GM19438 (cell line): Measurements from ENCODE around the gene APEX1.

ENCODE experiments used
- ATAC-seq: cut with Tn5 transposase; IDR thresholded peaks from one replicate; pipeline ENCODE4 v1.9.1; 2021; ENCODE audit warnings: low read depth; ENCODE audit not compliant: unreplicated experiment

APEX1 gene

GRCh38 chr14:20454516-20455354, at the start of gene APEX1, which contains the start of gene OSGEP:
APEX1 (plus strand) TSS chr14:20455226; CDS start chr14:20455646, 420 bp downstream.
OSGEP (minus strand) TSS chr14:20454812; CDS start chr14:20454683, 129 bp downstream.
- peak; percentile 86 for ATAC-seq

- ATAC-seq = no peak
Measured at GRCh38 chr14:20409226-20409625, 45.8 kb upstream of the APEX1 start.

DNA sequence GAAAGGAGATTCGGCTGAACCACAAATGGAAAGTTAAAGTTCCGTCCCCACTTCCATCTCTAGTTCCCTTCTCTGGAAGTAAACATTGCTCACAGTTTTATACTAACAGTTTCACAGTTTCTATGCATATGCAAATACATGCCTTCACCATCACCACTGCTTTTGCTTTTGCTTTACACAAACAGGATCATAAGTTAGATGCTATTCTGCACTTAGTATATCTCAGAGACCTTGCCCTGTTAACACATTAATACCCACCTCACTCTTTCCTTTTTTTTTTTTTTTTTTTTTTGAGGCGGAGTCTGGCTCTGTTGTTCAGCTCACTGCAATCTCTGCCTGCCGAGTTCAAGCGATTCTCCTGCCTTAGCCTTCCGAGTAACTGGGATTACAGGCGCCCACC, 42.6 kb upstream of the APEX1 start:
- peak; percentile 61 for ATAC-seq

- peak; percentile 73 for ATAC-seq
Measured at GRCh38 chr14:20412876-20413743, 41.9 kb upstream of the APEX1 start, which contains the start of gene TEP1. TEP1 (minus strand) TSS chr14:20413501; CDS start chr14:20408439, 5,062 bp downstream.

DNA sequence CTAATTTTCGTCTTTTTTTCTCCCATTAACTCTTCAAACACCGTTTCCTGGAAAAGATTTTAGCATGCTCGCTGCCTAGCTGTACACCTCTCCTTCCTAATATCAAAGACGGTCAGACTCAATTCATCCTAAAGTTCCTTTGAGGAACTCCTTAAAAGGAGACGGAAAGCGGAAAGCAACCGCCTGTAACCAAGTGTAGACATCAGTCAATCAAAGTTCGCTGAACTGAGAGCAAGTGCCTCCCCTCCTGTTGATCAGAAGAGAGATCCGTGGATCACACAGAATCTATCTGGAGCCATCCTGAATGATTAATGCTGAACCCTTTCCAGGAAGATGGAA, 41.3 kb upstream of the APEX1 start:
- ATAC-seq = peak; percentile 45

DNA sequence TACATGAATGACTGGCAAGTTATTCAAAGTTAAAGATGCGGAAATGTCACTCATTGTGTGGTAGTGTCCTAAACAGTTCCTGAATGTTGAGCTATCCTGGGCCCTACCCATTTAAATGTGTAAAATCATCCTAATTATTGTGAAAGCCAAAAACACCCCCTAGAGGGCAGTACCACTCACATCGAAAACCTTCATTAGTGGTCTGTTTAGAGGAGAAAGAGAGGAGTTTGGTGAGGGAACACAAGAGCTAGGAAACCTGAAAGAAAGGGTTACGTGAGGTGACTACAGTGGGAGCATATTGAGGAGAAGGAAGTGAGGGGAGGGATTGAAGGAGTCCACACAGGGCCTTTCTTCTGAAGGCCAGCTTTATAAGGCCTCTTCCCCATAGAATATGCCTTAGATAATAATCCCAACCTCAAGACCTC, 39.2 kb upstream of the APEX1 start:
- ATAC-seq = no peak

- ATAC-seq = no peak
Measured at GRCh38 chr14:20416223-20416622, 38.8 kb upstream of the APEX1 start.

GRCh38 chr14:20417250-20418186, 37.5 kb upstream of the APEX1 start:
- no peak for ATAC-seq

GRCh38 chr14:20418501-20418909, 36.5 kb upstream of the APEX1 start:
- ATAC-seq = no peak

GRCh38 chr14:20419419-20419818, 35.6 kb upstream of the APEX1 start:
- ATAC-seq = no peak

- no peak for ATAC-seq
Measured at GRCh38 chr14:20421267-20421666, 33.8 kb upstream of the APEX1 start.

DNA sequence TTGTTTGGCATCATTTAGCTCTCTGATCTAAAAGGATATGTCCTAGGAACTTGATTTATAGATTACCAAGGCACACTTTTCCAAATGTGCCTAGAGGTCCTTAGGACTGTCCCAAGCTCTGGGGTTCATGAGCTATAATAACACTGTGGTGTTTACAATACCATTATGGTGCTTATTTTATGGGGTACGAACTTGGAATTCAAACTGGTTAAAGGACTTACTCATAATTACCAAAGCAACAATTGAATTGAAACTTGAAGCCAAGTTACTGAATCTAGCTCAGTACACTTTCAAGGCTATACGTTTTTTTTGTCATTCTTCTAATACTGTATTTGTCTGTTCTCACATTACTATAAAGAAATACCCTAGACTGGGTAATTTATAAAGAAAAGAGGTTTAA, 32.1 kb upstream of the APEX1 start:
- no peak for ATAC-seq

GRCh38 chr14:20424851-20425250, 30.2 kb upstream of the APEX1 start:
- ATAC-seq = no peak

DNA sequence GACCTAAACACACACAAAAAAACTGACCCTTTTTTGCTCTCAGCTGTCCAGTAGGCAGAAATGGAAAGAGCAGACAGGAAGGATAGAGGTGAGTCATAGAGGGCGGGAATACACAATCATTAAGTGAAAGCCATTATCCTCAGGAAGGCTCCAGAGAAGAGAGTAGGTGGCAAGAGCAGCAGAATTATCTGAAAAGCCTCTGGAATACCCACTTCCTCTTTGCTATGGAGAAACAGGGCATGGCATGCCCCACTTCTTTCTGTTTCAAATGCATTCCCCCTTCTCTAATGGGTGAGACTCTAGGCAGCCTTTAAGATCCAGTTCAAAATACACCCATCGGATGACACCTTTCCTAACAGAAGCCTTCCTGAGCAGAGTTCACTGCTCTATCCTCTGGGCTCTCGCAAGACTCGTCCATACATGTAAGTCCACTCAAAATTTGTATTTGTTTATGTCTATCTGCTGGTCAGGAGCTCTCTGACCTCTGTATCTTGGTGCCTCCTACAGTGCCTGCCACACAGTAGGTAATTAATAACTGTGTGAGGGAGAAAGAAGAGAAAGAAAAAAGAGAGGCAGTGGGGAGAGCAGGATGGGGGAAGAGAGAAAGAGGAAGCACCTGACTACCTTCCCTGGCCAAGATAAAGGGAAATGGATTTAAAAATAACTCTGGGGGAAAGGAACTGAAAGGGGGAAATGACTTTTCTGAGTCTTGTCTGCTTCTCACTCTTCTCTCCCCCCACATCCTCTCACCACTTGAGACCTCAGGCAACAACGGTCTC, 27.6 kb upstream of the APEX1 start:
- peak; percentile 70 for ATAC-seq

DNA sequence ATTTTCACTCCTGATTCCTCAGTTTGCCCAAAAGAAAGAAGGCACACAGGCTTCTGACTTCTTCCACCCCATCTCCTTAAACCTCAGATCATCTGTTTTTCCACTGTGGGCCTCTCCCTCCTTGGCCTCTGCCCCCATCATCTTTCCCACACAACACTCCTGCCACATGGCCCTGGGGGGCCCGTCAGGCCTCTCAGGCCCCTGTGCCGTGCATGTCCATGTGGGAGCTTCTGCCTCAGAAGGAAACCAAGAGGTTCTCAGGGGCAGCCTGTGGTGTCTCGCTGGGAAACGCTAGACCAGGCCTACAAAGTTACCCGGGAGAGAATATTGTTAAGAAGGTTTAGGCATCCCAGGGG, 27.0 kb upstream of the APEX1 start:
- peak; percentile 38 for ATAC-seq

GRCh38 chr14:20428802-20429201, 26.2 kb upstream of the APEX1 start:
- no peak for ATAC-seq

- no peak for ATAC-seq
Measured at GRCh38 chr14:20429801-20430669, 25.0 kb upstream of the APEX1 start.

GRCh38 chr14:20434701-20435581, 20.1 kb upstream of the APEX1 start:
- ATAC-seq = no peak
